SU-DHL-6 (cell line): ENCODE results near the gene ATF1.

ENCODE experiments used
- H2AFZ ChIP-seq: fragments of 200-600 bp; sonication (generic); 2 replicates; pipeline ENCODE4 v1.6.1; 2014; ENCODE audit warnings: low read depth, mild to moderate bottlenecking, moderate library complexity, mixed read lengths, antibody characterized with exemption, low read length; ENCODE audit not compliant: severe bottlenecking
- H3F3A ChIP-seq: fragments of 200-600 bp; shearing (Covaris generic); 2 replicates; pipeline ENCODE4 v1.6.0; 2016; ENCODE audit warnings: antibody characterized with exemption, mild to moderate bottlenecking; ENCODE audit not compliant: insufficient read depth
- H3K27ac ChIP-seq: fragments of 200-600 bp; sonication (generic); 2 replicates; pipeline ENCODE4 v1.5.1; 2016; ENCODE audit warnings: low read depth, mild to moderate bottlenecking, low read length, moderate library complexity, mixed read lengths
- H3K27me3 ChIP-seq: fragments of 200-600 bp; sonication (generic), shearing (Covaris generic); 2 replicates; pipeline ENCODE4 v1.6.0; 2014; ENCODE audit warnings: mild to moderate bottlenecking, low read length
- H3K36me3 ChIP-seq: fragments of 200-600 bp; sonication (generic); 2 replicates; pipeline ENCODE4 v1.6.1; 2014; ENCODE audit warnings: mild to moderate bottlenecking, low read length, mixed read lengths
- H3K4me2 ChIP-seq: fragments of 300-600, 200-600 bp; shearing (Covaris generic), sonication (generic); 2 replicates; pipeline ENCODE4 v1.6.0; 2014; ENCODE audit warnings: low read length, low read depth, mild to moderate bottlenecking; ENCODE audit not compliant: poor library complexity, severe bottlenecking
- H3K4me3 ChIP-seq: fragments of 200-600 bp; sonication (generic); 2 replicates; pipeline ENCODE4 v1.5.1; 2014; ENCODE audit warnings: antibody characterized with exemption, low read length, mild to moderate bottlenecking, mixed read lengths; ENCODE audit not compliant: insufficient read depth, poor library complexity, severe bottlenecking
- H3K79me2 ChIP-seq: fragments of 200-600 bp; sonication (generic); 2 replicates; pipeline ENCODE4 v1.6.1; 2014; ENCODE audit warnings: mild to moderate bottlenecking, low read length, moderate library complexity; ENCODE audit not compliant: insufficient read depth
- H3K9ac ChIP-seq: fragments of 200-600 bp; sonication (generic); 2 replicates; pipeline ENCODE4 v1.7.0; 2014; ENCODE audit warnings: mild to moderate bottlenecking, low read length
- H3K9me2 ChIP-seq: fragments of 200-600 bp; sonication (generic); replicated peaks from 2 replicates; pipeline ENCODE4 v1.6.1; 2014; ENCODE audit warnings: low read length; ENCODE audit not compliant: insufficient read depth
- H3K9me3 ChIP-seq: fragments of 200-600 bp; sonication (generic); 2 replicates; pipeline ENCODE4 v1.6.1; 2014; ENCODE audit warnings: low read length, mixed read lengths; ENCODE audit not compliant: insufficient read depth
- H4K20me1 ChIP-seq: fragments of 200-600 bp; sonication (generic); 2 replicates; pipeline ENCODE4 v1.6.1; 2014; ENCODE audit warnings: low read depth, mild to moderate bottlenecking, antibody characterized with exemption, low read length, moderate library complexity, mixed read lengths
- CTCF ChIP-seq: fragments of 200-600 bp; sonication (generic); IDR thresholded peaks from one replicate; pipeline ENCODE4 v1.5.1; 2017; ENCODE audit warnings: antibody characterized with exemption, mild to moderate bottlenecking, low read length, moderate library complexity; ENCODE audit not compliant: insufficient read depth, poor library complexity, severe bottlenecking
- EZH2phosphoT487 ChIP-seq: fragments of 200-600 bp; sonication (generic), shearing (Covaris generic); conservative IDR thresholded peaks from 2 replicates; pipeline ENCODE4 v1.6.1; 2018; ENCODE audit warnings: mild to moderate bottlenecking, antibody characterized with exemption, low read length, moderate library complexity, mixed read lengths

ATF1 gene

GRCh38 chr12:50734409-50735263 lies 29.3 kb upstream of the ATF1 start:
- Histone ChIP-seq H3K79me2 (no peaks in the 10 kb centered on the region), H3K27ac (no peak overlapping the region), H3K4me2 (no peak overlapping the region), H3K9ac (no peak overlapping the region), H3K9me3 (no peaks in the 10 kb centered on the region), H4K20me1 (no peaks in the 10 kb centered on the region), H3K9me2 (no peaks in the 10 kb centered on the region), H3K36me3 (no peaks in the 10 kb centered on the region), H3F3A (no peaks in the 10 kb centered on the region), H3K27me3 (no peaks in the 10 kb centered on the region), H2AFZ (no peak overlapping the region), H3K4me3 (no peak overlapping the region)
- TF ChIP-seq EZH2phosphoT487 (no peak), CTCF (peak; percentile 83)

- TF ChIP-seq CTCF (no peak), EZH2phosphoT487 (no peak)
- H2AFZ ChIP-seq: no peak overlapping the region
- H3K9me2 ChIP-seq: no peaks in the 10 kb centered on the region
- no peak overlapping the region for H3K9ac ChIP-seq
- no peaks in the 10 kb centered on the region for H3K36me3 ChIP-seq
- no peak overlapping the region for H3K27ac ChIP-seq
- no peaks in the 10 kb centered on the region for H3K79me2 ChIP-seq
- no peak overlapping the region for H3K4me2 ChIP-seq
- H3F3A ChIP-seq: no peaks in the 10 kb centered on the region
- H4K20me1 ChIP-seq: no peaks in the 10 kb centered on the region
- H3K9me3 ChIP-seq: no peaks in the 10 kb centered on the region
- H3K4me3 ChIP-seq: no peak overlapping the region
- H3K27me3 ChIP-seq: no peaks in the 10 kb centered on the region
Measured at GRCh38 chr12:50739611-50740010, 24.3 kb upstream of the ATF1 start.

- no peak for TF ChIP-seq CTCF
- no peak for TF ChIP-seq EZH2phosphoT487
- H3K4me3 ChIP-seq: no peak overlapping the region
- H3K9me2 ChIP-seq: no peaks in the 10 kb centered on the region
- H3F3A ChIP-seq: no peaks in the 10 kb centered on the region
- H3K9me3 ChIP-seq: no peaks in the 10 kb centered on the region
- no peak overlapping the region for H3K27ac ChIP-seq
- no peaks in the 10 kb centered on the region for H3K79me2 ChIP-seq
- no peaks in the 10 kb centered on the region for H4K20me1 ChIP-seq
- H3K36me3 ChIP-seq: no peaks in the 10 kb centered on the region
- H3K4me2 ChIP-seq: no peak overlapping the region
- H2AFZ ChIP-seq: no peak overlapping the region
- no peaks in the 10 kb centered on the region for H3K27me3 ChIP-seq
- H3K9ac ChIP-seq: no peak overlapping the region
Measured at GRCh38 chr12:50740307-50740706, 23.6 kb upstream of the ATF1 start.
